LHCN-M2 (cell line): ENCODE data around the gene CDKN3. TPM values are rescaled to one million over a fixed set of nuclear protein-coding genes. Genes with fewer than 3 reads are reported as not detected.
"Not testable (repeated sequence)": the region's sequence is repeated elsewhere in the genome, so short reads cannot be mapped to it uniquely, and the experiment has no call there.

Experiments used
- DNase-seq: peaks from one replicate; pipeline ENCODE4 v3.0.0-alpha.2; 2012; ENCODE audit warnings: low read depth
- total RNA-seq: library from RNA; depleted of rRNA; stranded (reverse); fragments of >200 nt; gene quantifications from 2 replicates; pipeline ENCODE4 v1.2.3, GENCODE V29; 2014; rRNA removed

Gene CDKN3
- total RNA-seq, 1 experiment from 2014 or later, result 123 TPM

DNA sequence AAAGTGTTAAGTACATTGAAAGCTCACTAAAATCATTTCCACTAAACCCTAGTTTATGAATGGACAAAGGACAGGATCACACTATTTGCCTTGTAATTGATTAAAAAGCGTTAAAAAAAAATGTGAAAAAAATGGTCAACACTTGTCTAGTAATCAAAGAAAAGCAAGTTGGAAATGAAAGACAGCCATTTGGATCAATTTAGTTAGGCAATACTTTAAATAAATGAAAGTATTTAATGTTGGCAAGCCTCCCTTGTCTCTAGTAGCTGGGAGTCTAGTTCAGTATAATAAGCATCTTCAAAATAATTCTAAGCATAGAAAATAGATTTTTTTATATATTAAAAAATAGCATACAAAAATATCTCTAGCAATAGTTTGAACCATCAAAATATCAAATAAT, 58.6 kb downstream of the CDKN3 start:
- no peak for DNase-seq

DNA sequence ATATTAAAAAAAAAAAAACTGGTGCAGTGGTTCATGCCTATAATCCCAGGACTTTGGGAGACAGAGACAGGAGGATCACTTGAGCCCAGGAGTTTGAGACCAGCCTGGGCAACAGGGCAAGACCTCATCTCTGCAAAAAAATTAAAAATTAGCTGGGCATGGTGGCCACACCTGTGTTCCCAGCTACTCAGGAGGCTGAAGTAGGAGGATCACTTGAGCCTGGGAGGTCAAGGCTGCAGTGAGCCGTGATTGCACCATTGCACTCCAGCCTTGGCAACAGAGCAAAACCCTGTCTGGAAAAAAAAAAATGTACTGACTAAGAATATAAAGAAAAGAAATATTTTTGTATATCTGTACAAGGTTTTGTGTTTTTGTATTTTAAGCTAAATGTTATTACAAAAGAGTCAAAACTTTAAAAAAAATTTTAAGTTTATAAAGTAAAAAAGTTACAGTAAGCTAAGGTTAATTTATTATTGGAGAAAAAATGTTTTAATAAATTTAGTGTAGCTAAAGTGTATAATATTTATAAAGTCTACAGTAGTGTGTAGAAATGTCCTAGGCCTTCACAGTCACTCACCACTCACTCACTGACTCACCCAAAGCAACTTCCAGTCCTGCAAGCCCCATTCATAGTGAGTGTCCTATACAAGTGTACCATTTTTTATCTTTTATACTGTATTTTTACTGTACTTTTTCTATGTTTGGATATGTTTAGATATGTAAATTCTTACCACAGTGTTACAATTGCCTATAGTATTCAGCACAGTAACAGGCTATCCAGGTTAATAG, 60.2 kb downstream of the CDKN3 start:
- DNase-seq, result not testable (repeated sequence)

DNA sequence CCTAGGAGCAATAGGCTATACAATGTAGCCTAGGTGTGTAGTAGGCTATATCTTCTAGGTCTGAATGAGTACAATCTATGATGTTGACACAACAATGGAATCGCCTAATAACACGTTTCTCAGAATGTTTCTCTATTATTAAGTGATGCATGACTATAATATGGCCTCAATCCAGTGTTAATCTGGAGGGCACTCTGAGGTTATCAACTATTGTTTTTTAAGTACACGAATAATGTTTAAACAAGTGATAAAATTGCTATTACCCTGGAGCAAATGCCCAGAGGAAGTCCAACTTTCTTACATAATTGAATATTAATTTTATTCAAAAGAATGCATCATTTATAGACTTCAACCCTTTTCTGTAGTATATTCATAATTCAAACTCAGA, 60.8 kb downstream of the CDKN3 start:
- DNase-seq, result no peak

DNA sequence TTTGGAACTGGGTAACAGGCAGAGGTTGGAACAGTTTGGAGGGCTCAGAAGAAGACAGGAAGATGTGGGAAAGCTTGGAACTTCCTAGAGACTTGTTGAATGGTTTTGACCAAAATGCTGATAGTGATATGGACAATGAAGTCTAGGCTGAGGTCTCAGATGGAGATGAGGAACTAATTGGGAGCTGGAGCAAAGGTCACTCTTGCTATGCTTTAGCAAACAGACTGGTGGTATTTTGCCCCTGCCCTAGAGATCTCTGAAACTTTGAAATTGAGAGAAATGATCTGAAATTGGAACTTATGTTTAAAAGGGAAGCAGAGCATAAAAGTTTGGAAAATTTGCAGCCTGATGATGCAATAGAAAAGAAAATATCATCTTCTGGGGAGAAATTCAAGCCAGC, 61.7 kb downstream of the CDKN3 start:
- DNase-seq, result not testable (repeated sequence)

DNA sequence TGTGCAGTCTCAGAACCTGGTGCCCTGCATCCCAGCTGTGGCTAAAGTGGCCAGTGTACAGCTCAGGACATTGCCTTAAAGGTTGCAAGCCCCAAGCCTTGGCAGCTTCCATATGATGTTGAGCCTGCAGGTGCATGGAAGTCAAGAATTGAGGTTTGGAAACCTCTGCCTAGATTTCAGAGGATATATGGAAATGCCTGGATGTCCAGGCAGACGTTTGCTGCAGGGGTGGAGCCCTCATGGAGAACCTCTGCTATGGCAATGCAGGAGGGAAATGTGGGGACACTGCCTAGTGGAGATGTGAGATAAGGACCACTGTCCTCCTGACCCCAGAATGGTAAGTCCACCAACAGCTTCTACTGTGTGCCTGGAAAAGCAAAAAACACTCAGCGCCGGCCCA, 62.3 kb downstream of the CDKN3 start:
- DNase-seq, result no peak

DNA sequence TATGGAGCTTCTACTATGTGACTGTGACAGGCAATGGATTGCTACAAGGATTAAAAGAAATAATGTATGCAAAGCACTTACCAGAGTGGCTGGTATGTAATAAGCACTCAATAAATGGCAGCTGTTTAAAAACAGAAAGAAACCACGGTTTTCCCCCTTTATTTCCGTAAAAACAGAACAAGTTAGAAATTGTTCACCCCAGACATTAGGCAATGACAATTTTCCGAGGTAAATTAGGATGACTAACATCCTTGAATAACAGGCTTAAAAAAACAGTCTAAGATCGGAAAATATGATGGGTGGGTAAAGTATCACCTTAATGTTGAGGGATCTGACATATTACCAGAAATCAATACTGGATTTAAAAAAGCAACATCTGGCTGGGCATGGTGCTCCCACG, 65.2 kb downstream of the CDKN3 start:
- peak; percentile 40 for DNase-seq

DNA sequence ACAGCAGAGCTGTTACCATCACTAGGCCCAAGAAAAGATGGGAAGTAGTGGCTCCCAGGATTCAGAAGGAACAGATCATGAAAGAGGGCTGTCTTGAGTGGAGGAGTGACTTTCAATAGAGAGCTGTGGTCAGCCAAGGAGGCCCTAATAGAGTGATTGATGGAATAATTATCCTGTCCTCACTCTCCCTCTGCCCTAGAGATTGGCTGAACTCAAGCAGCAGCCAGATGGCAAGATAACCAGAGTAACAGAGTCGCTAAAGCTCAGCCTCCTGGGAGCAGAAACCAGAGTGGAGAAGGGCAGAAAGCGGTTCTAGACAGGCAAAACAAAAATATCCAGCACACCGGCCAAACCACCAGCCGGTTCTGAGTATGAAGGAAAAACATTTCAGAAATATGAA, 68.8 kb downstream of the CDKN3 start:
- DNase-seq, result no peak

DNA sequence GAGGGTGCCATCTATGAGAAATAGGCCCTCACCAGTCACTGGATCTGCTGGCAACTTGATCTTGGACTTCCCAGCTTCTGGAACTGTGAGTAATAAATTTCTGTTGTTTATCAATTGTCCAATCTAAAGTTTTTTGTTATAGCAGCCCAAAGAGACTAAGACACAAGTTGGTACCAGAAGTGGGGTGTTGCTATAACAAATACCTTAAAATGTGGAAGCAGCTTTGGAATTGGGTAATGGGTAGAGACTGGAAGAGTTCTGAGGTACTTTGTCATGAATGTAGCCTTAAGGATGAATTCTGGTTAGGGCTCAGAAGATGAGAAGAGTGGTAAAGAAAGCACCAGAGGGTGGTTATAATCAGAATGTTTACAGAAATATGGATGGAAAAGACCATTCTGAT, 70.5 kb downstream of the CDKN3 start:
- DNase-seq, result no peak

Other genes with a start within 250 kb of the CDKN3 start
- 144 and 255 TPM in 2 replicates for gene CNIH1, start 44.4 kb downstream of the CDKN3 start, total RNA-seq
- 126 and 128 TPM in 2 replicates for gene GMFB, start 92.0 kb downstream of the CDKN3 start, total RNA-seq
- 9.3 and 14.5 TPM in 2 replicates for gene CGRRF1, start 112.9 kb downstream of the CDKN3 start, total RNA-seq
- 9.2 and 12.3 TPM in 2 replicates for gene SAMD4A, start 170.1 kb downstream of the CDKN3 start, total RNA-seq